SH-SY5Y (cell line): ENCODE data around the gene SERP2.

Source experiments
- GATA2 ChIP-seq: IDR thresholded peaks from 2 replicates; pipeline ENCODE4 v1.6.1; 2011; ENCODE audit warnings: mild to moderate bottlenecking, low read depth, low read length
- GATA3 ChIP-seq: IDR thresholded peaks from 2 replicates; pipeline ENCODE4 v1.6.1; 2011; ENCODE audit warnings: low read depth, mild to moderate bottlenecking, low read length, moderate library complexity

SERP2 gene

DNA sequence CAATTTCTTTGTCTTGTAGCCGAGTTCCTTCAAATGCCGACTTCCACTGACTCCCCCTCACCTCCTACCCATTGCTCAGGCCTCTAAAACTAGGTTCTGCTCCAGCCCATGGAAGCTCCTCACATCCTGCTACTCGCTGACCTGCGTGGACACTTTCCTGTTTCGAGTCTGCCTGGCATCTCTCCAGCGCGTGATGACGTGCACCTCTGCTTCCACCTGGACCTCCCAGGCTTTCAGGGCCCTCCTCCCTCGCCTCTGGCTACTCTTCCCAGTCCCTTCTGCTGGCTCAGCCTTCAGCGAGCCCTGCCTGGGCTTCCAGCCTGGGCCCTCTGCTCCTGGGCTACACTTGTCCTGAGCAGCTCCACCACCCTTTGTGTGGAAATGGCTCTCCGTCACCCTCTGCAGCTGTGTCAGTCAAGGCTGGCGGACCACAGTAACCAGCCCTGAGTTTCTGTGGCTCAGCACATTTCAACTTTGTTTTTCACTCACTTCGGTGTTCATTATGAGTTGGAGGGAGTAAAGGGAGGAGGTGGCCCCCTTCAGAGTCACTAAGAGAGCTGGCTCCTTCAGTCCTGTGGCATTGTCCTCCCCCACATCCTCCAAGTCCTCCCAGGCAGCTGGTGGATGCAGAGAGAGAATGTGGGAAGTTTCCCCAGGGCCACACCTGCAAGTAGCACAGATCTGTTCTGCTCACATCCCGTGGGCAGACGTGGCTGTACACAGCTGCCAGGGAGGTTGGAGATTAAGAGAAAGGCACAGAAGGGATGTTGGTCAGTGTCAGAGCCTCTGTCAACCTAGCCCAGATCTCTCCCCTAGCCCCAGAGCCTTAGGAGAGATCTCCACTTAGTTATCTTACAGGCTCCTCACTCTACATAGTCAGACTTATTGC lies 49.4 kb downstream of the SERP2 start:
- no peak for TF ChIP-seq GATA2
- TF ChIP-seq GATA3, result no peak

DNA sequence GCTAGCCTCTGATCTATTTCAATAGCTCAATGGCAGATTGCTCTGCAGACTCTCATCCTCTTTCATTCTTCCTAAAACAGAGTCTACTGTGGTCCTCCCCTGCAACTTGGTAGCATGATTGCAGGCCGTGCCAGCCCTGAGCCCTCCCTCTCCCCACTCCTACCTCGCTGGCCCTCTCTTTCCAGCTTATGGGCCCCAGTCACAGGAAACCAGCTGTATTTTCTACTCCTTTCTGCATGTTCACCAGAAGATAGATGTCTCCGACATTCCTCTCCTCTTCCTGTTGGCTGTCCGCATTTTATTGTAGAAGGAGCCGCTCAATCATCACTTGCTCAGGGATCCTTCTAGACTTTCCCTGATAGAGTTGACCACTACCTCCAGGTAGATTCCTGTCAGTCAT lies 50.2 kb downstream of the SERP2 start:
- TF ChIP-seq GATA2 (no peak), GATA3 (no peak)

DNA sequence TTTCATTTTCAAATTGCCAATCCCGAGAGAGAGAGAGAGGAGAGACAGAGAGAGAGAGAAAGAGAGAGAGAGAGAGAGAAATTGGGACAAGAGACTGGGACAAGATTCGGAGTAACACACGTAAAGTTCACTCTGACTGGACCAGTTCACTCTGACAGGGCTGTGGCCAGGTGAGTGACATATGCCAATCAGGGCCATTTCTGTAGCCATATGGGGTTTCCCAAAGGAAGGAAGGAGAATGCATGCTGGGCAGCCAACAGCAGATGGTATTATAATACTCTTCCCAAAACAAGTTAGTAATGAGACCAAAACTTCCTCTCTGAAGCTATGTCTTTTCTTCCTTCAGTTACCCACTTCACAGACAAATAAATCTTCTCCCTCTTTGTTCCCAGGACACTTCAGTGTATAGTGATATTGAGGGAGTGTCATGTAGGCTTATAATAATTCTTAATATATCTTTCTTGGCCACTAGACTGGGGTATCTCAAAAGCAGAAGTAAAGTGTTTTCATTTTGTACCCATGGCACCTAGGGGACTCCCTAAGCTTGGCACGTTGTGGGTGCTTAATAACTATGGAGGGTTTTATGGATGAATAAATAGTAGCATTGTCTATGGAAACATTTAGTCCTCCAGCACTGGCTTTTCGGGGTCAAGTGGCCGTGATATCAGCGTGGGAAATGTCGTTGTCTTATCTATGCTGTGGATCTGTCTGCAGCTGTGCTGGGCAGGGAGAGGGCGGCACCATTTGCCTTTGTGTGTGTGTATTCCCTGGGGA lies 51.6 kb downstream of the SERP2 start:
- TF ChIP-seq GATA3 (peak; percentile 72), GATA2 (peak; percentile 87)

GRCh38 chr13:44425815-44426078 lies 52.1 kb downstream of the SERP2 start:
- TF ChIP-seq GATA3 (no peak), GATA2 (no peak)

DNA sequence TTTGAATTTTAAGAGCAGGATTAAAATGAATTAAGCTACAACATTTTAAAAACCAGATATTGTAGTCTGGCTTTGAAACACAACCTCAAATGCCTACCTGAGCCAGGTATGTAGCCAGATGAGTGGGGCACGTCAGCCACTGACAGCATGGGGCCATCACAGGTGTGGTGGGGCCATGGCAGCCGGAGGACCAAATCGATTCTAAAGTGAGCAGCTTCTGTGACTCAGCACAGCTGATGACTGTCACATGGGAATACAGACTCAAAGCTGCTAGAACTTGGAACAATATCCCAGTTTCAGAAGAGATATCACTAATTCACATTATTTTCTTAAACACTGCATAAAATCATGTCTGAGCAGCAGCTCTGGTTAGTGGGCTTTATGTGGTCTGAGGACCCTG lies 52.8 kb downstream of the SERP2 start:
- TF ChIP-seq GATA3, result no peak

DNA sequence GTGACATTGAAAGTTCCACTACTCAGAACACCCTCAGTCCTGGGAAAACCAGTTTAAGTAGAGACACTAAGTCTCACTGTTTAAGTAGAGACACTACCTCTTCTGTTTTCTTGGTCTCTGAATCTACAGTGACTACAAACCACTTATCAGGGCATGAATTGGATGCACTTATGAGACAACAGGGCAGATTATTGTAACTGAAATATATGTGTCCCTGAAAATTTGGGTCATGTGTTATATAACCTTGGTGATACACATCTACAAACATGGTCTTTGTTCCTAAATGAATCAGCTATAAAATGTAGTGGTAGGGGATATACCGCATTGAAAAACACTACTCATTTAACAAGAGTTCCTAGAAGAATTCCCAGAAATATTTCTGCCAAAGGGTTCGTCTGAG lies 55.7 kb downstream of the SERP2 start:
- TF ChIP-seq GATA3, result no peak
- no peak for TF ChIP-seq GATA2

DNA sequence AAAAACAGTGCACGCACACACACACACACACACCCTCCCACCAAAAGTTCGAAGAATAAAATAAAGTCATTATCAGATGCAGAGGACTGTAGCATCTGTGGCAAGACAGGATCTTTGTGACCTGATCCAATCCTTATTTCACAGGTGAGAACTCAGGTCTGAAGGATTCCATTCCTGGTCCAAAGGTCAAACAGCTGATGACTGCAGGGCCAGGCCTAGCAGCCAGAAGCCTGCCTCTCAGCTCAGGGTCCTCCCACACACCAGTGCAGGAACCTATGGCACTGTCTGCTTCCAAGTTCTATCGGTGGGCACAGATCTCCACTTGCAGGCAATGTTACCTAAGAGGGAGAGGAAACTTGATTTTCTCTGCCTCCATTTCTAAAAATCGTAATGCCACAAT lies 57.5 kb downstream of the SERP2 start:
- no peak for TF ChIP-seq GATA2

GRCh38 chr13:44432650-44433049 lies 59.0 kb downstream of the SERP2 start:
- TF ChIP-seq GATA2, result no peak
- TF ChIP-seq GATA3, result no peak

- TF ChIP-seq GATA2 (no peak), GATA3 (no peak)
Observed at GRCh38 chr13:44433863-44434765, 60.5 kb downstream of the SERP2 start.

- TF ChIP-seq GATA3, result no peak
- no peak for TF ChIP-seq GATA2
Observed at GRCh38 chr13:44434766-44435141, 61.1 kb downstream of the SERP2 start.

DNA sequence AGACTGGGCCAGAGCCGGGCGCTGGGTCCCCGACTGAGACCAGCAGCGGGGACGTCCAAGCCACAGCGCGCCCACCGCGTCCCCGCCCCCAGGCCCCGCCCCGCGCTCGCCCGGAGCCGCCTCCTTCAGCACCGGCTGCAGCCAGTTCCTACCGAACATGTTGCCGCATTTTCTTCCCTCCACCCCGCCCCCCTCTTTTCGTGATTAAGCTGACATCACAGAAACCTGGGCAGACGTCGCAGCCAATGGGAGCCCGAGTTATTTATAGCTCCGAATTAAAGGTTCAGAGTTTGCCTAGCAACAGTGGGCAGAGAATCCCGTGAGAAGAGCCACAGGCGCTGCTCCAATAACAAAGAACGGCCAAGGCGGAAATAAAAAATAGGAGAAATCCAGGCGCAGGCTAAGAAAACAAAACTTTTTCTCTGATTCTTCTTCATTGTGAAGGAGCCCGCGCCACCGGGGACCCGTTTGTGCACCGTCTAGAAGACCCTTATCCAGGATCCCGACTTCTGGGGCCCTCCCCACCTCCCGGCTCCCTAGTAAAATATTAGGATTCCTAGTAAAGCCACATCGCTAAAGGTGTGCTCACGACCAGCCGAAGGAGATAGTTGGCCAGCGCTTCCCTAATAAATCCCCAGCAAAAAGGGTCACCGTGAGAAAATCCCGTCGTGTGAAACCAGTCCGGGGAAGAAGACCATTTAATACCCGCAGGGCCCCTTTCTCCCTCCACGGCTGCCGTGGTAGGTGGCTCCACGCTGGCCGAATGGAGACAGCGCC lies 61.7 kb downstream of the SERP2 start:
- TF ChIP-seq GATA2, result no peak
- no peak for TF ChIP-seq GATA3

- no peak for TF ChIP-seq GATA3
- no peak for TF ChIP-seq GATA2
Observed at GRCh38 chr13:44435919-44436510, 62.4 kb downstream of the SERP2 start.

GRCh38 chr13:44436589-44437337 lies 63.1 kb downstream of the SERP2 start:
- TF ChIP-seq GATA3 (no peak), GATA2 (peak; percentile 81)
